GM13976 (cell line): ENCODE data around the gene FCHSD2.

Source experiments
- DNase-seq: peaks from one replicate; pipeline ENCODE4 v3.0.0; 2012; ENCODE audit warnings: low spot score
- in situ Hi-C: fragments of 300-500 bp; cut with MboI; formaldehyde crosslinking; loops from one replicate; pipeline ENCODE4 v1.12.0; 2022; ENCODE audit warnings: low sequenced_read_pairs, mixed read lengths, inconsistent platforms; ENCODE audit not compliant: unreplicated experiment
- TF ChIP-seq, protein P1 (sequence below): IDR thresholded peaks from 2 replicates; pipeline ENCODE4 v1.5.1; 2012; ENCODE audit warnings: borderline replicate concordance, mild to moderate bottlenecking; ENCODE audit not compliant: insufficient read depth; ENCODE audit errors: extremely low read depth, missing control alignments, control extremely low read depth

FCHSD2 gene

DNA sequence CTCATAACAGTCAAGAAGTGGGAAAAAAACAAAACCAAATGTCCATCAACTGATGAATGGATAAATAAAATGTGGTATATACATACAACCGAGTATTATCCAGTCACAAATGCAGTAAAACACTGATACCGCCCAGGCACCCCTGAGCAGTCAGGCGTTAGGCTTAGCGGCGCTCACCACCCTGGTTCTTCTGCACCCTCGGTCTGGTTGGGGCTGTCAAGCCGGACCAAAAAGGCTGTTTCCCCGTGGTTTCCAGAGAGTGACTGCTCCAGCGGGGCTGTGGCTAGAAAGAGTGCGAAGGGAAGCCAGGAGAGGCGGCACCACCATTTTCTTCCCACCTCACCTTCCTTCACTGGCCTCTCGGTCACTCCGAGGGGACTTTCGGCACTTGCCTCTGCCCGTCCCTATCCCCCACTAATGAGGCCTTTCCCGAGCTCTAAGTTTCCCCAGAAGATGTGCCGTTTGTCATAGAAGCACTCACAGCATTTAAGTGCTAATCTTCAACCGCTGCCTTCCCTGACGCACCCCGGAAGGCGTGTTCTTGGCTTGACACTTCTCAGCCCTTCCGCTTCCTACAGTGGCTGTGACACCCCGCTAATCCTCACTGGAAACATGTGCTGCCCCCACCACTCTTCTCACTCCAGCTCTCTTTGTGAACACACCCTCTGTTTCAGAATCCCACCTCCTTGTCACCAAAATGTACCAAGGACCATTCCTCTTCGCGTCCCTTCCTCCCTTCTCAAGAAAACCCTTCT lies 42.4 kb downstream of the FCHSD2 start:
- DNase-seq = no peak
- in situ Hi-C loops = no loop called here
- TF ChIP-seq, protein P1, sequence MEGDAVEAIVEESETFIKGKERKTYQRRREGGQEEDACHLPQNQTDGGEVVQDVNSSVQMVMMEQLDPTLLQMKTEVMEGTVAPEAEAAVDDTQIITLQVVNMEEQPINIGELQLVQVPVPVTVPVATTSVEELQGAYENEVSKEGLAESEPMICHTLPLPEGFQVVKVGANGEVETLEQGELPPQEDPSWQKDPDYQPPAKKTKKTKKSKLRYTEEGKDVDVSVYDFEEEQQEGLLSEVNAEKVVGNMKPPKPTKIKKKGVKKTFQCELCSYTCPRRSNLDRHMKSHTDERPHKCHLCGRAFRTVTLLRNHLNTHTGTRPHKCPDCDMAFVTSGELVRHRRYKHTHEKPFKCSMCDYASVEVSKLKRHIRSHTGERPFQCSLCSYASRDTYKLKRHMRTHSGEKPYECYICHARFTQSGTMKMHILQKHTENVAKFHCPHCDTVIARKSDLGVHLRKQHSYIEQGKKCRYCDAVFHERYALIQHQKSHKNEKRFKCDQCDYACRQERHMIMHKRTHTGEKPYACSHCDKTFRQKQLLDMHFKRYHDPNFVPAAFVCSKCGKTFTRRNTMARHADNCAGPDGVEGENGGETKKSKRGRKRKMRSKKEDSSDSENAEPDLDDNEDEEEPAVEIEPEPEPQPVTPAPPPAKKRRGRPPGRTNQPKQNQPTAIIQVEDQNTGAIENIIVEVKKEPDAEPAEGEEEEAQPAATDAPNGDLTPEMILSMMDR = no peak

DNA sequence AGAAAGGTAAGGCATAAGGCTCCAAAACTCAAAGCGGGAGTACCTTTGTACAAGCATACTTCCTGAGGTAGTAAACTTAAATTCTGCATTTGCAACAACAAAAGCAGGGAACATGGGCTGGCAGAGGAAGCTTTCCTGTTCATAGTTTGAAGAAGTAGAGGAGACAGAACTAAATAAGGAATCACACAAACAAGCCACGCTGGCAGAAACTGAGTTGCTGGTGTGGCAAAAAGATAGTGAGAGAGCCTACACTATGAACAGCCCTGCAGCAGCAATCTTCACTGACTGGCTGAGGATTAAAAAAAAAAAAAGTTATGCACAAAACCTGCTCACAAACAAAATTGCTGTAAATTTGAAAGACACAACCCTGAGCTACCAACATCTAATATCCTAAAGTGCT lies 46.5 kb downstream of the FCHSD2 start:
- TF ChIP-seq, protein P1 = no peak
- DNase-seq = no peak
- in situ Hi-C loops = no loop called here

DNA sequence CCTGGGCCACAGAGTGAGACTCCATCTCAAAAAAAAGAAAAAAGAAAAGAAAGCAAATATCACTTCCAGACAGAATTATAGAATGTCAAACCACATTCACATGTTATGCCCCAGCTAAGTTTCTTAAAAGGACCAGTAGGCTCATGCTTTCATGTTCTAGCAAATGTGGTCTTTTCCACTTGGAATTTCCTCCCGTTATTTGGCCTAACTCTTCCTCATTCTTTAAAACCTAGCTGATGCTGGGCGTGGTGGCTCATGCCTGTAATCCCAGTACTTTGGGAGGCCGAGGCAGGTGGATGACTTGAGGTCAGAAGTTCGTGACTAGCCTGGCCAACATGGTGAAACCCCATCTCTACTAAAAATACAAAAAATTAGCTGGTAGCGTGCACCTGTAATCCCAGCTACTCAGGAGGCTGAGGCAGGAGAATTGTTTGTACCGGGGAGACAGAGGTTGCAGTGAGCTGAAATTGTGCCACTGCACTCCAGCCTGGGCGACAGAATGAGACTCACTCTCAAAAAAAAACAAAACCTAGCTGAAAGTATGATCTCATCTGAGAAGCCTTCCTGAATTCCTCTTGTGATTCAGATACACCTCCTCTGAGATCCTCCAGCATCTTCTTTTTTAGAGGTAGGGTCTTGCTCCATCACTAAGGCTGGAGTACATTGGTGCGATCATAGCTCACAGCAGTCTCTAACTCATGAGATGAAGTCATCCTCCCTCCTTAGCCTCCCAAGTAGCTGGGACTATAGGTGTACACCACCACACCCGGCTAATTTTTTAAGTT lies 50.4 kb downstream of the FCHSD2 start:
- TF ChIP-seq, protein P1 = no peak
- no peak for DNase-seq
- in situ Hi-C loops = no loop called here

DNA sequence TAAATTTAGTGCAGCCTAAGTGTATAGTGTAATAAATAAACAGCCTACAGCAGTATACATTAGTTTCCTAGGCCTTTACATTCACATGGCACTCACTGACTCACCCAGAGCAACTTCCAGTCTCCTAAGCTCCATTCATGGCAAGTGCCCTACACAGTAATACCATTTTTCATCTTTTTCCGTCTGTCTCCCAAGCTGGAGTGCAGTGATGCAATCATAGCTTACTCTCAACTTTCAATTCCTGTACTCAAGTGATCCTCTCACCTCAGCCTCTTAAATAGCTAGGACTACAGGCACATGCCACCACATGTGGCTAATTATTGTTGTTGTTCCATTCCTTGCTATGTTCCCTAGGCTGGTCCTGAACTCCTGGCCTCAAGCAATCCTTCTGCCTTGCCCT lies 54.4 kb downstream of the FCHSD2 start:
- TF ChIP-seq, protein P1 = no peak
- in situ Hi-C loops = no loop called here
- DNase-seq = no peak

DNA sequence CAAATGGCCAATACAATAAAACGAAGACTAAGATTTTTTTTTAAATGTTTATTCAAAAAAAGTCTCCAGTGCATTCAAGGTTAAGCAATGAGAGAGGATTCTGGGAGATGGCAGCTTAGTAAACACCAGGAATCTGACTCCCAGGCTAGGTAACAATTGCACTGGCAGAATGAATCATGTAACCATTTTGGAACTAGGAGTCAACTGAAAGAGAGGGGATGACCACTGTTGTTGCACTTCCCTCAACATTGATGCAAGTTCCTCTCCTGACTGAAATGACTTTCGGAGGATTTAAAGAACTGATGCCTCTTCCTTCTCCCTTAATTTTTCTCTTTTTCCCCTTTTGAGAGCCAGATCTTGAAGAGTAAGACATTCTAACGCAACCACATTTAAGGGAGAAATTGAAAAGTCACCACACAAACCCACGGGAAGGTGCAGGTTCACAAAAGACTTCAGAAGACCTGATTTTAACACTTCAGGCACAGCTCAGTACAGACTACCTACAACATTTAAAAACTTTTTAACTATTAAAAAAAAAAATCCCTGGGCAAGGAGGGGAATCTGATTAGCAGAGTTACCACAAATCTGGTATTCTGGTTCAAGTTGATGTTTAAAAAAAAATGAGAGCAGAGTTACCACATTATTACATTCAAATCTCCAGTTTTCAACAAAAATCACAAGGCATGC lies 56.8 kb downstream of the FCHSD2 start:
- in situ Hi-C loops = no loop called here
- no peak for DNase-seq

DNA sequence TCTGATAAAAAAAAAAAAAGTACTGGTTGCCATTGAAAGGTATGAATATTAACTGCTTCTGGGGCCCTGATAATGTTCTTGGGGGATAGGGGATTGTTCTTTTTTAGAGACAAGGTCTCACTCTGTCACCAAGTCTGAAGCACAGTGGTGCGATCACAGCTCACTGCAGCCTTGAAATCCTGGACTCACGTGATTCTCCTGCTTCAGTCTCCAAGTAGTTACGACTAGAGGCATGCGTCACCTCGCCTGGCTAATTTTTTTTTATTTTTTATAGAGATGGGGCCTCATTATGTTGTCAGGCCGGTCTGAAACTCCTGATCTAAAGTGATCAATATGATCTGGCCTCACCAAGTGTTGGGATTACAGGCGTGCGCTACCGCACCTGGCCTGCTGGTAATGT lies 63.5 kb downstream of the FCHSD2 start:
- TF ChIP-seq, protein P1 = no peak
- DNase-seq = no peak
- in situ Hi-C loops = no loop called here

More for the DNA sequence above, 56.8 kb downstream of the FCHSD2 start:
- TF ChIP-seq, protein P1 = no peak
